ENCODE results near the gene CHMP4A. TPM values are rescaled to one million over a fixed set of nuclear protein-coding genes. Genes with fewer than 3 reads are reported as not detected.
"Not testable (repeated sequence)": the region's sequence is repeated elsewhere in the genome, so short reads cannot be mapped to it uniquely, and the experiment has no call there.

The CHMP4A gene
- total RNA-seq, 1 experiment from 2014 or later: 17.6 TPM

- Histone ChIP-seq H3K27me3 (ENCODE audit: control insufficient read depth, insufficient read depth, low read length) (no peaks in the 10 kb centered on the region), H3K4me3 (ENCODE audit: insufficient read depth, low read depth, low read length) (no peak overlapping the region), H3K36me3 (replicated peaks; ENCODE audit: control insufficient read depth, insufficient read depth, low read length) (peaks cover 3% of the 10 kb centered on the region)
- DNase-seq: no peak
Observed at GRCh38 chr14:24219521-24219920, 6.2 kb upstream of the CHMP4A start.

- Histone ChIP-seq H3K36me3 (replicated peaks; ENCODE audit: control insufficient read depth, insufficient read depth, low read length) (peaks cover 3% of the 10 kb centered on the region), H3K4me3 (ENCODE audit: insufficient read depth, low read depth, low read length) (no peak overlapping the region), H3K27me3 (ENCODE audit: control insufficient read depth, insufficient read depth, low read length) (no peaks in the 10 kb centered on the region)
- DNase-seq: no peak
Observed at GRCh38 chr14:24219080-24219479, 5.8 kb upstream of the CHMP4A start.

GRCh38 chr14:24216876-24217275 lies 3.6 kb upstream of the CHMP4A start:
- not testable (repeated sequence) for H3K4me3 ChIP-seq (ENCODE audit: insufficient read depth, low read depth, low read length); DNase-seq; H3K27me3 ChIP-seq (ENCODE audit: control insufficient read depth, insufficient read depth, low read length); H3K36me3 ChIP-seq (replicated peaks; ENCODE audit: control insufficient read depth, insufficient read depth, low read length)

GRCh38 chr14:24216345-24216699 lies 3.0 kb upstream of the CHMP4A start:
- Histone ChIP-seq H3K4me3 (ENCODE audit: insufficient read depth, low read depth, low read length) (no peak overlapping the region), H3K36me3 (replicated peaks; ENCODE audit: control insufficient read depth, insufficient read depth, low read length) (peaks cover 3% of the 10 kb centered on the region), H3K27me3 (ENCODE audit: control insufficient read depth, insufficient read depth, low read length) (no peaks in the 10 kb centered on the region)
- no peak for DNase-seq

- H3K36me3 ChIP-seq (replicated peaks; ENCODE audit: control insufficient read depth, insufficient read depth, low read length): peaks cover 3% of the 10 kb centered on the region
- DNase-seq: peak; percentile 93
- H3K4me3 ChIP-seq (ENCODE audit: insufficient read depth, low read depth, low read length): peak within 1 kb of the TSS; percentile 74
- H3K27me3 ChIP-seq (ENCODE audit: control insufficient read depth, insufficient read depth, low read length): no peaks in the 10 kb centered on the region
Observed at GRCh38 chr14:24215495-24216344, 2.4 kb upstream of the CHMP4A start, which contains the start of gene MDP1. Gene MDP1 (minus strand): TSS chr14:24216066. CDS start chr14:24215955, 111 bp downstream.

GRCh38 chr14:24213866-24214662 lies 776 bp upstream of the CHMP4A start:
- peaks cover 15% of the 10 kb centered on the region for H3K36me3 ChIP-seq (replicated peaks; ENCODE audit: control insufficient read depth, insufficient read depth, low read length)
- no peak for DNase-seq
- H3K27me3 ChIP-seq (ENCODE audit: control insufficient read depth, insufficient read depth, low read length): no peaks in the 10 kb centered on the region
- peak overlapping the region; percentile 37 for H3K4me3 ChIP-seq (ENCODE audit: insufficient read depth, low read depth, low read length)

GRCh38 chr14:24211311-24211710 lies 2.0 kb downstream of the CHMP4A start:
- peaks cover 23% of the 10 kb centered on the region for H3K36me3 ChIP-seq (replicated peaks; ENCODE audit: control insufficient read depth, insufficient read depth, low read length)
- DNase-seq: no peak

GRCh38 chr14:24207625-24208024 lies 5.7 kb downstream of the CHMP4A start:
- Histone ChIP-seq H3K4me3 (ENCODE audit: insufficient read depth, low read depth, low read length) (no peak overlapping the region), H3K36me3 (replicated peaks; ENCODE audit: control insufficient read depth, insufficient read depth, low read length) (peaks cover 23% of the 10 kb centered on the region), H3K27me3 (ENCODE audit: control insufficient read depth, insufficient read depth, low read length) (no peaks in the 10 kb centered on the region)
- no peak for DNase-seq

More at GRCh38 chr14:24211311-24211710, 2.0 kb downstream of the CHMP4A start:
- Histone ChIP-seq H3K27me3 (ENCODE audit: control insufficient read depth, insufficient read depth, low read length) (no peaks in the 10 kb centered on the region), H3K4me3 (ENCODE audit: insufficient read depth, low read depth, low read length) (no peak overlapping the region)

GRCh38 chr14:24207104-24207551 lies 6.2 kb downstream of the CHMP4A start:
- DNase-seq: no peak
- Histone ChIP-seq H3K36me3 (replicated peaks; ENCODE audit: control insufficient read depth, insufficient read depth, low read length) (peaks cover 23% of the 10 kb centered on the region), H3K4me3 (ENCODE audit: insufficient read depth, low read depth, low read length) (no peak overlapping the region)

GRCh38 chr14:24206260-24207103 lies 6.8 kb downstream of the CHMP4A start:
- Histone ChIP-seq H3K27me3 (ENCODE audit: control insufficient read depth, insufficient read depth, low read length) (no peaks in the 10 kb centered on the region), H3K4me3 (ENCODE audit: insufficient read depth, low read depth, low read length) (no peak overlapping the region), H3K36me3 (replicated peaks; ENCODE audit: control insufficient read depth, insufficient read depth, low read length) (peaks cover 23% of the 10 kb centered on the region)
- peak; percentile 7 for DNase-seq

More at GRCh38 chr14:24207104-24207551, 6.2 kb downstream of the CHMP4A start:
- H3K27me3 ChIP-seq (ENCODE audit: control insufficient read depth, insufficient read depth, low read length): no peaks in the 10 kb centered on the region

- Histone ChIP-seq H3K27me3 (ENCODE audit: control insufficient read depth, insufficient read depth, low read length) (no peaks in the 10 kb centered on the region), H3K4me3 (ENCODE audit: insufficient read depth, low read depth, low read length) (no peak overlapping the region), H3K36me3 (replicated peaks; ENCODE audit: control insufficient read depth, insufficient read depth, low read length) (peaks cover 15% of the 10 kb centered on the region)
- peak; percentile 16 for DNase-seq
Observed at GRCh38 chr14:24204163-24205146, 8.8 kb downstream of the CHMP4A start.

GRCh38 chr14:24203249-24203886 lies 9.9 kb downstream of the CHMP4A start:
- not testable (repeated sequence) for H3K36me3 ChIP-seq (replicated peaks; ENCODE audit: control insufficient read depth, insufficient read depth, low read length); H3K27me3 ChIP-seq (ENCODE audit: control insufficient read depth, insufficient read depth, low read length); DNase-seq; H3K4me3 ChIP-seq (ENCODE audit: insufficient read depth, low read depth, low read length)

- not testable (repeated sequence) for H3K36me3 ChIP-seq (replicated peaks; ENCODE audit: control insufficient read depth, insufficient read depth, low read length); H3K27me3 ChIP-seq (ENCODE audit: control insufficient read depth, insufficient read depth, low read length); H3K4me3 ChIP-seq (ENCODE audit: insufficient read depth, low read depth, low read length); DNase-seq
Observed at GRCh38 chr14:24202538-24202937, 10.8 kb downstream of the CHMP4A start.

Measured in H7 (cell line).